ENCODE results near the gene HUS1B. TPM values are rescaled to one million over a fixed set of nuclear protein-coding genes. Genes with fewer than 3 reads are reported as not detected.

The HUS1B gene
- total and polyA plus RNA-seq, 9 of the 15 experiments (the other 6 are each of a cell fraction or from before 2014, with no cell fraction given) = 0.16 to 1.4 (median 0.38) TPM; not detected in 1

DNA sequence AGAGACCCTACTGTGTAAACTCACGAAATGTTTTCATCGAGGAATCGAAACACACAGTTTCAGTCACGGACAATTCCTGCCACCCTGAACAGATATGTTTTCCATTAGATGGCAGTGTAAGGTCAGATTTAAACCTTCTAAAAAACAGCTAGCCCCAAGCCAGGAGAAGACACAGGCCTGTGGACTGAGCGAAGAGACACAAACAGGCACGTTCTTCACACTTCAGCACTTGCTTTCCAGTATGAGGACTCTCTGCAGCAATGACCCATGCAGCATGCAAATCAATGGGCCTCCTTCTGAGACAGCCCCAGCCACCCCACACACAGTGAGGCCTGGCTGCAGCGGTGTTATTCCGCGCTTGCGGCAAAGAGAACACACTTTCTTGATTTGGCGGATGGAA is 31.9 kb downstream of the HUS1B start (continued):
- TF ChIP-seq, protein P1, sequence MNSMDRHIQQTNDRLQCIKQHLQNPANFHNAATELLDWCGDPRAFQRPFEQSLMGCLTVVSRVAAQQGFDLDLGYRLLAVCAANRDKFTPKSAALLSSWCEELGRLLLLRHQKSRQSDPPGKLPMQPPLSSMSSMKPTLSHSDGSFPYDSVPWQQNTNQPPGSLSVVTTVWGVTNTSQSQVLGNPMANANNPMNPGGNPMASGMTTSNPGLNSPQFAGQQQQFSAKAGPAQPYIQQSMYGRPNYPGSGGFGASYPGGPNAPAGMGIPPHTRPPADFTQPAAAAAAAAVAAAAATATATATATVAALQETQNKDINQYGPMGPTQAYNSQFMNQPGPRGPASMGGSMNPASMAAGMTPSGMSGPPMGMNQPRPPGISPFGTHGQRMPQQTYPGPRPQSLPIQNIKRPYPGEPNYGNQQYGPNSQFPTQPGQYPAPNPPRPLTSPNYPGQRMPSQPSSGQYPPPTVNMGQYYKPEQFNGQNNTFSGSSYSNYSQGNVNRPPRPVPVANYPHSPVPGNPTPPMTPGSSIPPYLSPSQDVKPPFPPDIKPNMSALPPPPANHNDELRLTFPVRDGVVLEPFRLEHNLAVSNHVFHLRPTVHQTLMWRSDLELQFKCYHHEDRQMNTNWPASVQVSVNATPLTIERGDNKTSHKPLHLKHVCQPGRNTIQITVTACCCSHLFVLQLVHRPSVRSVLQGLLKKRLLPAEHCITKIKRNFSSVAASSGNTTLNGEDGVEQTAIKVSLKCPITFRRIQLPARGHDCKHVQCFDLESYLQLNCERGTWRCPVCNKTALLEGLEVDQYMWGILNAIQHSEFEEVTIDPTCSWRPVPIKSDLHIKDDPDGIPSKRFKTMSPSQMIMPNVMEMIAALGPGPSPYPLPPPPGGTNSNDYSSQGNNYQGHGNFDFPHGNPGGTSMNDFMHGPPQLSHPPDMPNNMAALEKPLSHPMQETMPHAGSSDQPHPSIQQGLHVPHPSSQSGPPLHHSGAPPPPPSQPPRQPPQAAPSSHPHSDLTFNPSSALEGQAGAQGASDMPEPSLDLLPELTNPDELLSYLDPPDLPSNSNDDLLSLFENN (IDR thresholded peaks at IDR 0.05; ENCODE audit: low read depth in 2 of 2, low read length in 2 of 2) = no peak
- no peak for TF ChIP-seq E2F3 (CRISPR knock-in tag; IDR thresholded peaks at IDR 0.05)

DNA sequence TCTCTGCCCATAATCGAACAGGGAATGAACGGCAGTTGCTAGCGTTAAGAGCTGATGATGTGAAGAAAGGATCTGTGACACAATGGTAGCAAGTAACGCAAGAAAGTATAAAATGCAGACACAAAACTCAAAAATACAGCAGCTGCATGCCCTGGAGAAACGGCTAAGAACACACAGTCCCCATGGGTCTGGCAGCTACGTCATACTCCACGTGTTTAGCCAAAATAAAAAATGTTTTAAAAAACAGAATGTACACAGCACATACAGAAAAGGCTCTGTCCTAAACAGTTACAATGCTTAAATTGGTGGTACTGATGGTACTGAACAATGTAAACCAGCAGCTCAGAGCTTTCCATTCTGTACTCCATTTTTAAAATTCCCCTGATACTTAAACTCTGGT is 34.4 kb downstream of the HUS1B start:
- BruUV-seq (replicated peaks) = no TSS peak
- Histone ChIP-seq H3K9ac (ENCODE audit: insufficient read depth in 1 of 2, low read depth in 2 of 2, low read length in 2 of 2) (no peak overlapping the region), H3K9me3 (replicated peaks; ENCODE audit: control insufficient read depth, insufficient read depth, low read depth, low read length) (no peaks in the 10 kb centered on the region), H3K4me2 (ENCODE audit: insufficient read depth, low read length) (no peak overlapping the region), H3K9me1 (ENCODE audit: control insufficient read depth, insufficient read depth, low read length) (no peaks in the 10 kb centered on the region), H3K4me1 (replicated peaks in 1 of 2; ENCODE audit: control insufficient read depth in 2 of 2, insufficient read depth in 2 of 2, low read length in 2 of 2) (peaks cover 5 to 6% of the 10 kb centered on the region in 2 experiments; a peak in 2 of 5 replicates), H3K79me2 (ENCODE audit: control insufficient read depth, insufficient read depth, low read length) (no peaks in the 10 kb centered on the region), H3K27me3 (ENCODE audit: control insufficient read depth in 2 of 2, insufficient read depth in 2 of 2, low read length in 2 of 2) (no peaks in the 10 kb centered on the region; a peak in 1 of 5 replicates), H4K20me1 (replicated peaks; ENCODE audit: control insufficient read depth, insufficient read depth, low read length) (no peaks in the 10 kb centered on the region), H3K4me3 (no peak overlapping the region), H3K27ac (ENCODE audit: extremely low read depth, low read depth, low read length) (no peak overlapping the region), H3K36me3 (ENCODE audit: control insufficient read depth, insufficient read depth, low read length) (peaks cover 3% of the 10 kb centered on the region; the same call in 2 of the 3 replicates), H2AFZ (ENCODE audit: low read depth, low read length) (no peak overlapping the region)
- DNase-seq (ENCODE audit: extremely low read depth in 1 of 4, low spot score in 3 of 4) (no peak), FAIRE-seq (no peak), ATAC-seq (no peak)
- WGBS (ENCODE audit: insufficient coverage, low coverage, missing lambda C conversion rate) = 76% methylated on average over 7 of the region's 7 CpGs
- ChIA-PET CTCF (ENCODE audit: low intra/inter-chr PET ratio) (no interaction called here), POLR2A (interaction anchor here (1.0 kb wide), 1 partner anchor 15 kb away, joined by 4 read pairs; no protein-coding TSS in a partner anchor)
- in situ Hi-C loops (cut with MboI) = no loop called here
- TF ChIP-seq, protein P2, sequence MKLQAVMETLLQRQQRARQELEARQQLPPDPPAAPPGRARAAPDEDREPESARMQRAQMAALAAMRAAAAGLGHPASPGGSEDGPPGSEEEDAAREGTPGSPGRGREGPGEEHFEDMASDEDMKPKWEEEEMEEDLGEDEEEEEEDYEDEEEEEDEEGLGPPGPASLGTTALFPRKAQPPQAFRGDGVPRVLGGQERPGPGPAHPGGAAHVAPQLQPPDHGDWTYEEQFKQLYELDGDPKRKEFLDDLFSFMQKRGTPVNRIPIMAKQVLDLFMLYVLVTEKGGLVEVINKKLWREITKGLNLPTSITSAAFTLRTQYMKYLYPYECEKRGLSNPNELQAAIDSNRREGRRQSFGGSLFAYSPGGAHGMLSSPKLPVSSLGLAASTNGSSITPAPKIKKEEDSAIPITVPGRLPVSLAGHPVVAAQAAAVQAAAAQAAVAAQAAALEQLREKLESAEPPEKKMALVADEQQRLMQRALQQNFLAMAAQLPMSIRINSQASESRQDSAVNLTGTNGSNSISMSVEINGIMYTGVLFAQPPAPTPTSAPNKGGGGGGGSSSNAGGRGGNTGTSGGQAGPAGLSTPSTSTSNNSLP (IDR thresholded peaks at IDR 0.05; ENCODE audit: borderline replicate concordance, low read depth, low read length) = no peak
- TF ChIP-seq NR2C2 (CRISPR knock-in tag; IDR thresholded peaks at IDR 0.05) (no peak), NR2C2 (tag; IDR thresholded peaks at IDR 0.05) (no peak), RAD21 (CRISPR knock-in tag; conservative IDR thresholded peaks at IDR 0.05 in 1 of 2, IDR thresholded peaks at IDR 0.05 in 1 of 2) (no peak), EP400 (IDR thresholded peaks at IDR 0.05) (no peak), BRD9 (IDR thresholded peaks at IDR 0.05; ENCODE audit: low read depth, partially characterized antibody) (no peak)
- TF ChIP-seq, protein P3, sequence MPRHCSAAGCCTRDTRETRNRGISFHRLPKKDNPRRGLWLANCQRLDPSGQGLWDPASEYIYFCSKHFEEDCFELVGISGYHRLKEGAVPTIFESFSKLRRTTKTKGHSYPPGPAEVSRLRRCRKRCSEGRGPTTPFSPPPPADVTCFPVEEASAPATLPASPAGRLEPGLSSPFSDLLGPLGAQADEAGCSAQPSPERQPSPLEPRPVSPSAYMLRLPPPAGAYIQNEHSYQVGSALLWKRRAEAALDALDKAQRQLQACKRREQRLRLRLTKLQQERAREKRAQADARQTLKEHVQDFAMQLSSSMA (CRISPR knock-in tag; IDR thresholded peaks at IDR 0.05) = no peak
- intact Hi-C loops (cut with micrococcal nuclease) = no loop called here
